ENCODE data around the gene MYT1. TPM values are rescaled to one million over a fixed set of nuclear protein-coding genes. Genes with fewer than 3 reads are reported as not detected.
A peak's percentile ranks its signal among the peaks of the same experiment; 100 is the strongest.

Gene MYT1
- total RNA-seq, 2 donors from 2014 or later: 0.19 to 0.22 TPM

GRCh38 chr20:64220420-64220819 lies 56.2 kb downstream of the MYT1 start:
- Histone ChIP-seq H3K9ac (ENCODE audit: low read depth in 2 of 2, low read length in 2 of 2) (no peak overlapping the region), H3K27me3 (no peaks in the 10 kb centered on the region), H3K9me3 (no peaks in the 10 kb centered on the region), H3K36me3 (no peaks in the 10 kb centered on the region), H3K27ac (no peak overlapping the region), H3K4me3 (no peak overlapping the region), H3K4me1 (no peaks in the 10 kb centered on the region)
- no peak for DNase-seq
- intact Hi-C loops (cut with DNase I): no loop called here
- TF ChIP-seq, protein P1, sequence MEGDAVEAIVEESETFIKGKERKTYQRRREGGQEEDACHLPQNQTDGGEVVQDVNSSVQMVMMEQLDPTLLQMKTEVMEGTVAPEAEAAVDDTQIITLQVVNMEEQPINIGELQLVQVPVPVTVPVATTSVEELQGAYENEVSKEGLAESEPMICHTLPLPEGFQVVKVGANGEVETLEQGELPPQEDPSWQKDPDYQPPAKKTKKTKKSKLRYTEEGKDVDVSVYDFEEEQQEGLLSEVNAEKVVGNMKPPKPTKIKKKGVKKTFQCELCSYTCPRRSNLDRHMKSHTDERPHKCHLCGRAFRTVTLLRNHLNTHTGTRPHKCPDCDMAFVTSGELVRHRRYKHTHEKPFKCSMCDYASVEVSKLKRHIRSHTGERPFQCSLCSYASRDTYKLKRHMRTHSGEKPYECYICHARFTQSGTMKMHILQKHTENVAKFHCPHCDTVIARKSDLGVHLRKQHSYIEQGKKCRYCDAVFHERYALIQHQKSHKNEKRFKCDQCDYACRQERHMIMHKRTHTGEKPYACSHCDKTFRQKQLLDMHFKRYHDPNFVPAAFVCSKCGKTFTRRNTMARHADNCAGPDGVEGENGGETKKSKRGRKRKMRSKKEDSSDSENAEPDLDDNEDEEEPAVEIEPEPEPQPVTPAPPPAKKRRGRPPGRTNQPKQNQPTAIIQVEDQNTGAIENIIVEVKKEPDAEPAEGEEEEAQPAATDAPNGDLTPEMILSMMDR (IDR thresholded peaks at IDR 0.05): no peak

- intact Hi-C loops (cut with DNase I): no loop called here
- DNase-seq: no peak
- Histone ChIP-seq H3K27me3 (no peaks in the 10 kb centered on the region), H3K4me3 (no peak overlapping the region), H3K36me3 (no peaks in the 10 kb centered on the region), H3K27ac (no peak overlapping the region), H3K9ac (ENCODE audit: low read depth in 2 of 2, low read length in 2 of 2) (no peak overlapping the region), H3K4me1 (no peaks in the 10 kb centered on the region), H3K9me3 (no peaks in the 10 kb centered on the region)
- TF ChIP-seq, protein P1 (IDR thresholded peaks at IDR 0.05): no peak
These were observed 56.8 kb downstream of the MYT1 start for GRCh38 chr20:64220891-64221527.

- intact Hi-C loops (cut with DNase I): no loop called here
- no peak overlapping the region for H3K9ac ChIP-seq (ENCODE audit: low read depth in 2 of 2, low read length in 2 of 2)
- H3K4me1 ChIP-seq: no peaks in the 10 kb centered on the region
- no peak overlapping the region for H3K4me3 ChIP-seq
- no peak overlapping the region for H3K27ac ChIP-seq
- TF ChIP-seq, protein P1 (IDR thresholded peaks at IDR 0.05): no peak
- peaks cover 4% of the 10 kb centered on the region for H3K27me3 ChIP-seq
- H3K9me3 ChIP-seq: no peaks in the 10 kb centered on the region
- DNase-seq: no peak
- H3K36me3 ChIP-seq: no peaks in the 10 kb centered on the region
These were observed 58.1 kb downstream of the MYT1 start for GRCh38 chr20:64222291-64222735.

DNA sequence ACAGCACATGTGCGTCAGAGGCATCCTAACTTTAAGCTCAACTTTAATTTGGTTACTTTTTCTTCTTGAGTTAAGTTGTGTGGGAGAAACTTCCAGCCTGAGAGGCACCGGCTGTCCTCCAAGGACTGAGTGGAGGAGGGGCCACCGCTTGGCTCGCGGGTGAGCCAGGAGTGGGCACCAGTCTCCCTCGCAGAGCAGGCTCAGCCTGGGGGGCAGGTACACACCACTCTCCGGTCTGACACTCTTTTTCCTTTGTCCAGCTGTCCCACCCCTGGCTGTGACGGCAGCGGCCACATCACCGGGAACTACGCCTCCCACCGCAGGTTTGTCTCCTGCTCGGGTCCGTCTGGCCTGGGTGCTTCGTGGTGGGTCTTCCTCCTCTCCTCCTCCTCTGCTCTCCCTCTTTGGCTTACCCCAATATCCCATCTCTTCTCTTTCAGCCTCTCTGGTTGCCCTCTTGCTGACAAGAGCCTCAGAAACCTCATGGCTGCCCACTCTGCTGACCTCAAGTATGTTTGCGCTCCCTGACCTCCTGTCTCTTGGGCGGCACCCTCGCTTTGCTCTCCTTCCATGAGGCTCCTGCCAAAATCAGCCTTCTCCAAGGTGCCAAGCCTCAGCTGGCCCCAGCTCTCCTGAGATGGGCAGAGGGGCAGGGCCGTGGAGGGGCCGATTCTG lies 58.7 kb downstream of the MYT1 start:
- no peak overlapping the region for H3K27ac ChIP-seq

DNA sequence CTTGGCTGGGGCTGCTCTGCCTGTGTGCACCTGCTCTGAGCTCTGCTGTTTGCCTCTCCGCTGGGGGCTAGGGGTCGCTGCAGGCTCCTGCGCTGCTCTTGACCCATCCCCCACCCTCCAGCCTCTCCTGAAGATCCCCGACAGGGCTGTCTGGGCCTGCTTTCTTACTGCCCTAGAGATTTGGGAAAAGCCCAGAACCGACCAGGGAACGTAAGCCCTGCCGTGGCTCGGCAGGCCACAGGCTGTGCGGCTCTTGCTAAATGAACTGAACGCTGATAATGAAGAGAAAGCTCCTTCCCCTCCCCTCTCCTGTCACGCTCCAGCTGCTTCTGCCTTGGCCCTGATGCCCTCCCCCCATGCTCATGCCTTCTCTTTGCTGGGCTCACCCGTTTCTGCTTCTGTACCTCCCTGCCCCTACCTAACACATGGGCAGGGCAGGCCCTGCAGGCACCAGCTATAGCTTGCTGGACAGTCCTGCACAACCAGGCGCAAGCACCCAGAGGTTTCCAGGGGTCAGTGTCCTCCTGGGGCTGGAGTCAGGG lies 59.3 kb downstream of the MYT1 start:
- Histone ChIP-seq H3K36me3 (no peaks in the 10 kb centered on the region), H3K9ac (ENCODE audit: low read depth in 2 of 2, low read length in 2 of 2) (no peak overlapping the region), H3K4me3 (no peak overlapping the region), H3K27me3 (peaks cover 4% of the 10 kb centered on the region), H3K9me3 (no peaks in the 10 kb centered on the region), H3K27ac (peak overlapping the region; percentile 18), H3K4me1 (no peaks in the 10 kb centered on the region)
- no peak for DNase-seq
- intact Hi-C loops (cut with DNase I): no loop called here
- TF ChIP-seq, protein P1 (IDR thresholded peaks at IDR 0.05): no peak

More for the DNA sequence above, 58.7 kb downstream of the MYT1 start:
- no peaks in the 10 kb centered on the region for H3K4me1 ChIP-seq
- H3K27me3 ChIP-seq: peaks cover 4% of the 10 kb centered on the region
- no peak for DNase-seq
- TF ChIP-seq, protein P1 (IDR thresholded peaks at IDR 0.05): no peak
- no peak overlapping the region for H3K9ac ChIP-seq (ENCODE audit: low read depth in 2 of 2, low read length in 2 of 2)
- intact Hi-C loops (cut with DNase I): no loop called here
- no peak overlapping the region for H3K4me3 ChIP-seq
- no peaks in the 10 kb centered on the region for H3K36me3 ChIP-seq
- H3K9me3 ChIP-seq: no peaks in the 10 kb centered on the region

All from colonic mucosa (tissue), 4 donors.